GM18499 (cell line): Measurements from ENCODE around the gene NXPH2.

ENCODE experiments used
- ATAC-seq: cut with Tn5 transposase; IDR thresholded peaks from one replicate; pipeline ENCODE4 v1.9.1; 2021; ENCODE audit warnings: moderate number of reproducible peaks; ENCODE audit not compliant: insufficient read depth, unreplicated experiment

The NXPH2 gene

DNA sequence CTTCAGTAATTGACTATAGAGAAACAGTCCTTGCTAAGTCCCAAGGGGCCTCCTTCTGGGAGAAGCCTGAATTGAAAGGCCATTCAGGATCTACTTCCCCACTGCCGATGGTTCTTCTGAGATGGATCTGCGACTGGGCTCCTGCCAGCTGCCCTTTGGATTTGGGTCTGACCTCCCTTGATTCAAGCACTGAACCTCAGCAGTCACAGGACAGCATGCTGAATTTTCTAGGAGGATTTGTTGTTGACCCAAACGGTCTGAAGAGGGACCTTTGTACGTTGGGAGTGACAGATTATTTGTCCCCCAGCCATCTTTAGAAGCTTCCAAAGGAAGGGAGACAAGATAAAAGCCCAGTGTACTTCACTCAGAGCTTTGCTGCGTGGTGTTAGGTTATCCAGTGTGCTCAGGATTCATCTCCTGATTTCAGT, 67.1 kb downstream of the NXPH2 start:
- ATAC-seq = no peak

DNA sequence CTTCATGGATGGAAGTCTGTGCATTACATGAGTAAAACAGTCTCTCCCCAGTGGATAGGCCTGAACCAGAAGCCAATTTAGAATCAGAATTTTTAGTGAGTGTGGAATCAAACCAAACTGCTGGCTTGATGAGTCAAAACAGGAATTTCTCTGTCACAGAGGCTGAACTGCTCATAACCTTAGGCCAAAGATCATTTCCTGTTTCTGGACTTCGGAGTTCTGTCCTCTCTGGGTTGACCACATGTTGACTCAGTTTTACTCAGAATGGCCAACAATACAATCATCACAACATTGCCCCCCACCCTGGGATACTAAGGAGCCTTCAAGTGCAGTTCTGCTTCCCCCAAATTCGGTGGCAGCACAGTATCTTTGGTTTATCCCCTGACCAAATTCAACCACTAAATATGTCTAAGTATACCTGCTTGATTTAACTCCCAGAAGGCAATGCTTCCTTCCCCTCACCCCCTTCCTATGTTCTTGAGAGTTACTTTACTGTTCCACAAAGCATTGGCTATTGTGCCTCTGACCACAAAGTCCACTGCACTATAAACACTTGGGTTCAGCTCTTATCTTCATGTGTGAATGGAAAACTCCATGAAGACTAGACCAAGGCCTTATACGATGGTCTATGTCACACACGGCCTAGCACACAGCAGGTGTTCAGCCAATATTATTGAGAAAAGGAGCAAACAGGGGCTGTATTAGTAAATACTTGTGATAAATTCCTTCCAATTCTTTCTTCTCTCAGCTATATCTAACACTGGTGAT, 67.8 kb downstream of the NXPH2 start:
- ATAC-seq = peak; percentile 95

GRCh38 chr2:138711812-138712211, 68.4 kb downstream of the NXPH2 start:
- peak; percentile 20 for ATAC-seq

GRCh38 chr2:138708682-138709241, 71.4 kb downstream of the NXPH2 start:
- no peak for ATAC-seq

DNA sequence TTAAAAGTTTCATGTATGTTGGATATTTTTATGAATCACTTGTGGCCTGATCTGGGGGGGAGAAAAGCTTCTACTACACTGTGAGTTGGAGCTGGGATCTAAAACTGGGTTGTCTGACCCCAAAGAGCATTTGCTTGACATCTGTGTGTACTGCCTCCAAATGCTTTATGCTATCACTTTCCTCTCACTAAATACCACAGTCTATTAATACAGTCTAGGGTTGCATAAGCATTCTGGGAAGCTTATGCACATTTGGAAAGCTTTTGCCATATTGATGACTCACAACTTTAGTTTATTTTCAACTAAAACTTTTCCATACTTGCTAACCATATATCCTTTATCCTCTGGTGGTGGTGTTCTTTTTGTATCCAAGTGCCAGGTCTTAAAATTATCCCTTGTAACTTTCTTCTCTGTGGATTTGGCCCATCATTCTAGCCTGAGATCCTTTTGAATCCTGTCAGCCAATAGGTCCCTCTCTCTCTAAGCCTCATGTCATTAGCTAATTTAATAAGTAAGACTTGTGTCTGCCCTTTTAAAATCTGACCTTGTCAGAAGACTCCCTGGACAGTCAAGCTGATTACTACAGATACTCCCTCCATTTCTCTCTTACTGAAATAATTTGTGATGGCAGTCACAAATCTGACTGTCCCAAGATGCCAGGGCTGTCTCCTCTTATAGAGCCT, 72.7 kb downstream of the NXPH2 start:
- no peak for ATAC-seq

GRCh38 chr2:138703242-138703641, 76.9 kb downstream of the NXPH2 start:
- ATAC-seq = no peak

- no peak for ATAC-seq
These were observed 79.5 kb downstream of the NXPH2 start for GRCh38 chr2:138700716-138701115.

DNA sequence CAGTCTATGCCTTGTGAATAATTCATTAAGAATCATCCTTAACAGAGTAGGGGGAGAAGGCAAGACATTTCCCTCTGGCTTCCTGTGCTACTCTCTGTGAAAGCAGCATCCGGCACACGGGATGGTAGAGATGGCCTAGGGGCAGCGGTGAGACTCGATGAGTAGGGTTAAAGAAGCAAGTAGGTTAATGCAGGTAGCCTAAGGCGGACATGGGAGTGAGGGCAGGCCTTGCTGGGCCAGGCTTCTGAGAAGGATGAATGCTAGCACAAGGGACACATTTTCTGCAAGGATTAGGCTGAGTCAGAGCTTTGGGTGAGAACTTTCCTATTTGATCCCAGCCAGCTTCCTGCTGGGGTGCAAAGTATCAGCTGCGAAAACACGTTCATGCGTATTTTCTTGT, 80.8 kb downstream of the NXPH2 start:
- ATAC-seq = no peak

- ATAC-seq = no peak
These were observed 81.8 kb downstream of the NXPH2 start for GRCh38 chr2:138698428-138698827.

DNA sequence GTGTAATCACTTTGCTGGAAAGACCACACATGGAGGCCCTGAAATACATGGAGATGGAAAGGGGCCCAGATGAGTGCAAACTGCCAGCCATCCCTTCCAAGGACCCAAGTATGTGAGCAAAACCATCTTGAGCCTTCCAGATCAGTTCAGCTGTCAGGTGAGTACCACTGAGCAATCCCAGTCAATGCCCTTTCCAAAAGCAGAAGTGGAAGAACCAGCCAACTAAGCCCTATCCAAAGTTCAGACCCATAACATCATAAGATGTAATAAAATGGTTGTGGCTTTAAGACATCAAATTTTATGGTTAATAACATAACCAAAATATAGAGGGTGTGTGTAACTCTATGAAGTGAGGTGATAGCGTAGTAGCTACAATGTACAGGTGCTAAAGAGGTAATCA, 88.5 kb downstream of the NXPH2 start:
- ATAC-seq = no peak

DNA sequence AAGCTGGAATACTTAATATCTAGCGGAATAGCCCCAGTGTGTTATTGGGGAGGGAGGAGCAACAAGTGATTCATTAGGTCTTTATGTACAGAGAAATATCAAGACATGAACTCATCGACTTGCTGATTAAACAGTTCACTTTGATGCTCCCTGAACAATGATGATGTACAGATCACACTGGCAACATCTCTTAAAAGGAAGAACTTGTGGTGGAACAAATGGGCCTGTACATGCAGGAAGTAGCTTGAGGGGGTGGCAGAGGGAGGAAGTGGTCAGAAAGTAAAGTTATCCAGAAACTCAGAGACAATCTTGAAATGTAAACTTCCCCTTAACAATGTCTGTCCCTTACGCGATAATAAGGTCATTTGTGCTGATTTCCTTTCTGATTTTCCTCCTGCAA, 90.5 kb downstream of the NXPH2 start:
- ATAC-seq = no peak

DNA sequence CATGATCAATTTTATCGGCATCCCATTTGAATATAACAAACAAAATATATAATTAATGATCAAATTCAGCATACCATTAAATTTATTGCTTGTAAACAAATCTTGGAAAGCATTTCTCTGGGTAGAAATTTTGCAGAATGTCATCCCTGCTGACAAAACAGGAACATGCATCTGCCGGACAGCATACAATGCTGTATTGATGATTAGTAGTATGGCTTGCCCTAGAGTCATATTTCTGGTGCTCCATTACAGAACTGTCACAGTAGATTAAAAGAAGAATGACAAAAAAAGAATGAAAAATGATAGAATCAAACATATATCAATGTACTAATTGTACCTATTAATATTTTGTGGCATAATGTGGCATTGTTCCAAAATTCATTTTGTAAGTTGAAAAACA, 98.0 kb downstream of the NXPH2 start:
- no peak for ATAC-seq

DNA sequence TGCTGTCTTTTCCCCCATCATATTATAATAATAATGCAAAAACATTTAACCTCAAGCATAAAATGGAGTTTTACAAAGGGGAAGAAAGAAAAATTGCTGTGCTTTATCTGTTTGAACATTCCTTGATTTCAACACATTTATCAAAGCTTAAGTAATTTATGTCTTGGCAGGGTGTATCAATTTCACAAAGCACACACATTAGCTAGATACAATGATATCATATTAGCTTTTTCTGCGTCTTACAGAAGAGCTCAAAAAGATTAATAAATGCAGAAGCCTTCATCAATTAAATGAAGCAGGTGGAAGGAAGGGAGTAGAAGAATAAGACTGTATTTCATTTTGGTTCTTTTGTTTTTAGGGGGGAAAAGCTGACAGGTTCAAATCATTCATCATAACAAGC, 103.0 kb downstream of the NXPH2 start:
- ATAC-seq = no peak

- no peak for ATAC-seq
These were observed 103.6 kb downstream of the NXPH2 start for GRCh38 chr2:138676619-138677021.

GRCh38 chr2:138671566-138671965, 108.6 kb downstream of the NXPH2 start:
- no peak for ATAC-seq

DNA sequence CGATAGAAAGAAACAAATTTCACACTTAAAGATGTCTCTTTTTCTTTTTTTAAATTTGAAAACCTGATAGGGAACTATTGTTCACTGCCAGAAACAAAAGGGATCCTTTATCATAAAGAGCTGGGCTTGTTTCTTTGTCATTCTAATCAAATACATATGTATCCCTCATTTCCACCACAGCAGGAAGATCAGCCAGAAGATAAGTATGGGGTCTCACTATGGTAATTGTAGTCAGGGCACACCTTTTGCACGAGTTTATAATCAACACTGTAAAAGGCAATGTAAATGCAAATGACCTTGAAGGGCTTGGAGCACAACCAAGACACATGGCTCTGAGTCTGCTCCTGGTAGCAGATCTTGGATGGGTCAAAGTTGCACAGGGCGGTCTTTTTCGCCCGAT, 109.5 kb downstream of the NXPH2 start:
- no peak for ATAC-seq

DNA sequence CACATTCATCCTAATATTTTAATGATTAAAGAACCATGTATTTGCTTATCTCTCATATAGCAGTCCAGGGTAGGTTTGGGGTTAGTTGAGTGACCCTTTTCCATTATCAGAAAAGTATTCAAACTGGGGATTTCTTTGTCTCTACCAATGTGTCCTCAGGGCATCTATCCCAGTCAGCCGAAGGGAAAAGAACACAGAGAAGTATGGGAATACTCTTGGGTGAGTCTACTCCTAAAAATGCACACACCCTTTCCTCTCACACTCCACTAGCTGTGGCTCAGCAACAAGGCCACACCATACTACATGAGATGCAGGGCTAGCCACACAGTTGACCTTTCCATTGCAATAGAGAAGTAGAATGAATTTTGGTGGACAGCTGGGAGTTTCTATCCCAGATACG, 114.3 kb downstream of the NXPH2 start:
- no peak for ATAC-seq

DNA sequence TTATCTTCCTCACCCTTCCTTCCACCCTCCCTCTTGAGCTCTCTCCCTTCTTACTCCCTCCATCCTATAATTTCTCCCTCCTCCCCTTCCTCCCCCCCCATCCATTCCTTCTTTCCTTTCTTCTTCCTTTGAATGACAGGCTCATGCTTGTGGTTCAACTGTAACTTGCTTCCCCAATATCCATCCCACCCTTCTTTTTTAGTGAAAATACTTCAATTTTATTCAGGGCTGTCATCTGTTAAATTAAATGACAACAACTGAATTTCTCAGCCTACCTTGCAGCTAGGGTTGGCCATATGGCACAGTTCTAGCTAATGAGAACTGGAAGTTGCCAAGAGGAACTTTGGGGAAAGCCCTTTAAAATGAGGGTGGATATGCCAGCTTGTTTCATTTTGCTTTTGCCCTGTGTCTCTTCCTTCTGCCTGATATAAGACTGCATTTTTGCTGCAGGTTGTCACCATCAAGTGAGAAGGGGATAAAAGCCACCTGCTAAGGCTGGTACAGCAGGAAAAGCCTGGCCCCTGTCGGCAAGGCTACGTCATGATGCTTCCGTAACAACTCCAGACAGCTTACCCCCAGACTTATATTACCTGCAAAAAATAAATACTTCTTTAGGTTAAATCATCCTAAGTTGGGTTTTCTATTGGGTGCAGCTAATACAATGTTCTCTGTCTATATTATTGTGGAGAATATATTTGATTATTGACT, 121.8 kb downstream of the NXPH2 start:
- no peak for ATAC-seq

- no peak for ATAC-seq
These were observed 126.0 kb downstream of the NXPH2 start for GRCh38 chr2:138654146-138654545.

DNA sequence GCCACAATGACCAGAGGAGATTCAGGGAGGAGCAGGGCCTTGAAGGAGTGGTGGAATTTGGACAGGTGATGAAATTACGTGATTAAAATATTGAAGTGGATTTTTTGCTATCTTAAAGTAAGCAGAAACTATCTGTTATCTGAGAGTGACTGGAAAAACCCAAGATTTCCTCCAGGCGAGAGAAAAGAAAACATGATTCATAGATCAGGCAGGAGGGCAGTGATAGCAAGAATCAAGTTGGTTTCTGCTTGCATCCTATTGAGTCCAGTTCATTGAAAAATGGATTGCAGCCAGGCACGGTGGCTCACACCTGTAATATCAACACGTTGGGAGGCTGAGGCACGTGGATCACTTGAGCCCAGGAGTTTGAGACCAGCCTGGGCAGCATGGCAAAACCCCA, 127.8 kb downstream of the NXPH2 start:
- no peak for ATAC-seq

DNA sequence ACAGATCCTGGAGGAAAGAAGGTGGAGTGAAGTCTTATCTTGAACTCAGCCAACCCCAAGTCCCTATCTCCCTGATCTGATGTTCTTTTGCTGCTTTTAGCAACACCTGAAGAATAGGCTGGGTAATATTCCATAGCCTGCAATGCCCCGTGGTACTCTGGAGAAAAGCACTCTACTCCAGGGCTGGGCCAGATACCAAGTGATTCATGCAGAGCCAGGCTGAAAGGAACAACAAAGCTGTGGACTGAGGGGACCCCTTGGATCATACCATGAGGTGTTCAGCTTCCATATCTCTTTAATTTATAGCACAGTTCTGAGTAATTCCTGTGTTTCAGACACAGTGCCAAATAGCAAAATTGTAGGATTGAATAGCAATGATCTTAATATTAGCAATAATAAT, 130.6 kb downstream of the NXPH2 start:
- ATAC-seq = no peak
